Nucleus accumbens (tissue), 56 donors: ENCODE results near the gene RSPRY1.

ENCODE experiments used
- DNase-seq, 56 donors: peaks; one replicate each; lab custom pipeline; 2025; lab: John Stamatoyannopoulos, UW

The RSPRY1 gene

DNA sequence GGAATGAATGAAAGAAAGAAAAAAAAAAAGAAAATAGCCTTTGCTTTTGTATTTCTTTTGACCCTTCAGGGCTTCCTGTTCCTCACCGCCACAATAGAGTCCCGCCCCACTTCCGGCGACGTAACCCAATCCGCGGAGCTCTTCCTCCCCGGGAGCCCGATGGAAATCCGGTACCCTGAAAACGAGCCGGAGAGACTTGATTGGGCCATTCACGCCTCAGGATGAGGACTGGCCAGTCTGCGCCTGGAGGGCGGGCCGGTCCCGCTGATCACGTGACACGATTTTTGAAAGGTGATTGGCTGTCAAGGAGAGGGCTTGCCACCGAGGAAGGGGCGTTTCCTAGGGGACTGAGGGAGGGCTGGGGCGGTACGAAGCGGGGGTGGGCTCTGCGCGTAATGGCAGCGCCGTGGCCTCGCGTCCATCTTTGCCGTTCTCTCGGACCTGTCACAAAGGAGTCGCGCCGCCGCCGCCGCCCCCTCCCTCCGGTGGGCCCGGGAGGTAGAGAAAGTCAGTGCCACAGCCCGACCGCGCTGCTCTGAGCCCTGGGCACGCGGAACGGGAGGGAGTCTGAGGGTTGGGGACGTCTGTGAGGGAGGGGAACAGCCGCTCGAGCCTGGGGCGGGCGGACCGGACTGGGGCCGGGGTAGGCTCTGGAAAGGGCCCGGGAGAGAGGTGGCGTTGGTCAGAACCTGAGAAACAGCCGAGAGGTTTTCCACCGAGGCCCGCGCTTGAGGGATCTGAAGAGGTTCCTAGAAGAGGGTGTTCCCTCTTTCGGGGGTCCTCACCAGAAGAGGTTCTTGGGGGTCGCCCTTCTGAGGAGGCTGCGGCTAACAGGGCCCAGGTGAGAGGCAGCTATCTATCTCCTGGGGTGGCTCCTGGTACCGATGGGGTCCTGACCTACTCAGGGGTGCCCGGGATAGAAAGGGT is at the start of gene RSPRY1, which contains the start of gene PSME3IP1:
Gene RSPRY1 (plus strand): TSS at position 385 of the 927 bp plus-strand sequence. CDS start 18,330 bp downstream, outside the sequence.
Gene PSME3IP1 (minus strand): TSS at position 95 of the 927 bp plus-strand sequence. CDS start 12,185 bp downstream, outside the sequence.
- DNase-seq = peak; percentile 91 to 100 (median 99)

- DNase-seq = no peak
Measured at GRCh38 chr16:57137043-57137442, 49.1 kb upstream of the RSPRY1 start.

- DNase-seq = no peak
Measured at GRCh38 chr16:57137566-57138273, 48.4 kb upstream of the RSPRY1 start.

DNA sequence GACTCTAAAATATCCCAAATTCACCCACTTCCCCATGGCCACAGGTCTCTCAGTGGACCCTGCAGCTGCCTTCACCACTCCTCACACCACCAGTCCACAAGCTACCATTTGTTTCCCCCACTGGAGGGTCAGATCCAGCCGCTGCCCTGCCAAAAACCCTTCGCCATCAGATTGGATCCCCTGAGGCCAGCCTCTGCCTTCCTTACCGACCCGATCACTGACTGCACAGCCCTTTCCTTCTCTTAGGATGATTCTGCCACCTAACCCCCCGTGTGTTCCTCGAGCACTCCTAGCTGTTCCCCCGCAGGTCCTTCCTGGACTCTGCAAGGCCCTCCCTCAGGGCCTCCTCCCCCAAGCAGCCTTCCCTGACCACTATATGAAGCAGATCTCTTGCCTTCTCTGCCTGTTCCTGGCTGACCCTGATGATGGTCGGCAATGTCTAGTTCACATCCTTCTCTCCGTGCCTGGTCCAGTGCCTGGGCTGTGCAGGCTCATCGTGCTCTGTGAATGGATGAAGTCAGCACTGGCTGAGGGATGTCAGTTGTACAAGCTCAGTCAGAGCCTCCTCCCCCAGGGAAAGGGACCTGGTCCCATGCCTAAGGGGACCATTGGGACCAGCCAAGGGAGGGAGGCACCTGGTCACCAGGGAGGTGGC is 47.7 kb upstream of the RSPRY1 start:
- DNase-seq = no peak

DNA sequence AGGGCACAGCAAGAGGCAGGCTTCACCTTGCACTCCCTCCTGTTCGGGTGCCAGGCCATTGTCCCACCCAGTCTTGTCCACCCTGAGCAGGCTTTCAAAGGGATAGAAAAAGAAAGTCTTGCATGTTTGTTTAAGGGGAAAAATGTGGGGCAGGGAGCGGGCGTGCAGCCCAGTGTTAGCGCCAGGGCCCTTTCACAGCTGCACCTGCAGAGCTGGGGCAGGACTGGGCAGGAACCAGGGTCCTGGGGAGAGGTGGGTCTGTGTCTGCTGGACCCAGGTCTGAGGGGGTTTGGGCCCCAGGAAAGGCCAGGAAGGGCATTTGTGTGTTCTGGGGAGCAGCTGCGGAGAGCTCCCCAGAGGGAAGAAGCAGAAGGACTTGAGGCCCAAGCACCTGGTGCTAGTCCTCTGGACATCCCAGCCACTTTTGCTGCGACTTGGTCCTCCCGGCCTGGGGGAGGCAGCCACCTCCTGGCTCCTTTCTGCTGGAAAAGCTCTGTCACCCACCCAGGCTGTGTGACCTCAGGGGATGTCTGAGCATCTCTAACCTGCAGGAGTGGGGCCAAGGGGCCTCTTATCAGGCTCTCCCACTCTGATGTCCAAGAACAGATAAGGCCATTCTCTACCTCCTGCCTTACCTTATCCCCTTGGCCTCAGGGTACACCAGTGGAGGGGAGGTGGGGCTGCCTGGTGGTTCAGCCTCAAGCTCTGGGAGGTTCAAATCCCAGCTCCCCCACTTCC is 45.0 kb upstream of the RSPRY1 start:
- DNase-seq = no peak

DNA sequence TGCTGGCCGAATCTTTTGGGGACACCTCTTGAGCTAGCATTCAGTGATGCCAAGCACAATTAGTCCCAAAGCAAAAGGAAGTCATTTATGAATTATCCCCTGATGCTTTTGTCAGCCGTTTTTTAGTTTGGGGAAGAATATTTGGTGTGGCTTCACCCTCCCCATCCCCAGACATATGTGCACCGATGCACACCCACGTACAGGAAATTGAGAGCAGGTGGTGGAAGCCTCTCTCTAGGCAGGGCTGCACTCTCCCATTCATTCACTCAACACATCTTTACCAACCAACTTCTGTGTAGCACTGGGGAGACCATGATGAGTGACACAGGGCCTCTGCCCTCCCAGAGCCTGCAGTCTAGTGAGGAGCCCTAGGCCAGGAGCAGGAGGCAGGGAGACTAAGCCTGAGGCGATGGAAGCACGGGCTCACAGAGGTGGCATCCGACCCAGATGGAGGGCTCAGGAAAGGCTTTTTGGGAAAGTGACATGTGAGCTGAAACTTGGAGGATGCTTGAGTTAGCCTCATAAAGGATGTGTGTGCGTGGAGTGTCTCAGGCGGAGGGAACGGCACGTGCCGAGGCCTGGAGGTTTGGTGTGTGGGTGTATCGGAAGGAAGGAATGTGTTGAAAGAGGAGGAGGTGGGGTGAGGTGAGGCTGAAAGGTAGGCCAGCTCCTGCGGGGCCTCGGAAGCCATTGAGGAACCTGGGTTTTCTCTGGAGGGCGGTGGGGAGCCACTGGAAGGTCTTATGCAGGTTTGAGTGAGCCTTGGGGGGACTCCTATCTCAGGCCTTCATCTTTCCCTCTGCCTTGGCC is 44.1 kb upstream of the RSPRY1 start:
- no peak for DNase-seq

DNA sequence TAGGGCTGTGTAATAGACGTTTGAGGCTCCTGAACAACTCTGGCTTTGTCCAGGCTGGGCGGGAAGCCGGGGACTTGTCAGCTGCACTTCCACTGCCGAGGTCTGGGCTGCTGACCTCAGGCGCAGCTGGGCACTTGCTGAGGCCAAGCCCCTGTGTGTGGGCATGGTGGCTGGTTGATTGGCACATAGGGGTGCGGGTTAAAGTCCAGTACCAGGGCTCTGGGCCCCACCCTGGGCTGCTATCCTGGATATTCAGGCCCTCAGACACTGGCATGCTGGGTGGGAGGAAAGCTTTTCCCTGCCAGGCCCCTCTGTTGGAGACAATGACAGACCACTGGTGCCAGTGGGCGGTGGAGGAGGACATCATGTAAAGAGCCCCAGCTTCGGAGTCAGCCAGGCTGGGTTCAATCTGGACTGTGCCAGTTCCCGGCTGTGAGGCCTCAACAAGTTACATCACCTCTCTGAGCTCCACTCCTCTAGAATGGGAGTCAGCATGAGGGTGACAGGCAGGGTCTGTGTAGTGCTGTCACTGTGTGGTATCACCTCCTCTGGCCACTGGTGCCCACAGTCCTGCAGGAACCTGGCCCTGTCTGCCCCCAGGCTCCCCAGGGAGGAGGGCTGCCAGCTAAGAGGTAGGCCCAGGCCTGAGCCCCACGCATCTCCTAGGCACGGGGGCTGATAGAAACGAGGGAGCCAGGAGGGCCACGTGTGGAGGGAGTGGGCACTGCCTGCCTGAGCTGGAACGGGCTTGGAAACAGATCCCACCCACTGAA is 42.8 kb upstream of the RSPRY1 start:
- DNase-seq = peak in 54 of 56 donors; percentile 27 to 96 (median 87)

DNA sequence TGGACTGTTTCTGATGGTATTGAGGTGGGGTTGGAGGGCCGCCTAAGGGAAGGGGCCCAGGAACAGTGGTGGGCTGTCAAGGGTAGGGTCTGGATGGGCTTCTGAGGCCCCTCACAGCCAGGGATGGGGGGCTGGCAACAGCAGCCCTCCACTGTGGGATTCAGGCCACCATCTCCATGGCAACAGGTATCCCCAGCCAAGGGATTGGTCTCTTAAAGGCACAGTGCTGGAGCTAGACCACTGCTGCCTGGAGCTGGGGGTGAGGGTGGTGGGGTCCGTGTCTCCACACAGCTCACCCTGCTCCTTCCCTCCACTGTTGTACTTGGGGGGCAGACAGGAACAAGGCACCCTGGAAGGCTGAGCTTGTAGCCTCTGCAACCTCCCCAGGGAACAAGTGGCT is 42.1 kb upstream of the RSPRY1 start:
- no peak for DNase-seq

GRCh38 chr16:57145046-57146021 is 40.8 kb upstream of the RSPRY1 start:
- DNase-seq = no peak

DNA sequence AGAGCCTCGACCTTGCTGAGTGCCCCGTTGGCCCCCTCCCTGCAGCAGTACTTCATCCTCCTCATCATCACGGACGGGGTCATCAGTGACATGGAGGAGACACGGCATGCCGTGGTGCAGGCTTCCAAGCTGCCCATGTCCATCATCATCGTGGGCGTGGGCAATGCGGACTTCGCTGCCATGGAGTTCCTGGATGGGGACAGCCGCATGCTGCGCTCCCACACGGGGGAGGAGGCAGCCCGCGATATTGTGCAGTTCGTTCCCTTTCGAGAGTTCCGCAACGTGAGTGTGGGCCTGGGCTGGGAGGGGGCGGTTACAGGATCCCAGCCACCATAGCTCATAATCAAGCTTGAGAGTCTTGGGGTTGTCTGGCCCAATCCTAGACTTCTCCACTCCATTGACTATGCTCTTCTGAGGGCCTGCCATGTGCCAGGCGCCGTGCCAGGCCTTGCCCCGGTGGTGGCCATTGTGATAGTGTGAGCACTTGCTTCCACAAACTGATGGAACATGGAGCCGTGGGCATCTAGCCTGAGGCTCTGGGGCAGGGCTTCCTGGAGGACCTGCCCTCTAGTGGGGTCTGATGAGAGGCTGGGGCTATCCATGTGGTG is 40.0 kb upstream of the RSPRY1 start:
- peak in 2 of 56 donors; percentile 31 to 39 for DNase-seq

- DNase-seq = no peak
Measured at GRCh38 chr16:57146735-57147134, 39.4 kb upstream of the RSPRY1 start.

- DNase-seq = peak in 12 of 56 donors; percentile 19 to 66 (median 44)
Measured at GRCh38 chr16:57147381-57148221, 38.5 kb upstream of the RSPRY1 start.

DNA sequence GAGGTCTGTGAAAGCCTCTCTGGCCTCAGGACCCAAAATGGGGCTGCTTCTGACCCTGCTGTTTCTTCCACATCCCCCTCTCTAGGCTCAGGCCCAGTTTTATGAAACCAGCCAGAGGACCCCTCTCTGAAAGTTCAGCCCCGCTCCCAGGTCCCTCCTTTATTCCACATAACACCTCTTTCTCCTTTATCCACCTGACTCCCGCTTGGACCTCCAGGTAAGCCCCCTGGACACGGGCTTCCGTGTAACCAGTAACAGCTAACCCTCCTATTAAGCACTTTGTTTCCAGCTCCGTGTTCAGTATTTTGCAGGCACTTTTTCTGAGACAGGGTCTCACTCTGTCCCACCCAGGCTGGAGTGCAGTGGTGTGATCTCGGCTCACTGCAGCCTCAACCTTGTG is 37.6 kb upstream of the RSPRY1 start:
- no peak for DNase-seq

DNA sequence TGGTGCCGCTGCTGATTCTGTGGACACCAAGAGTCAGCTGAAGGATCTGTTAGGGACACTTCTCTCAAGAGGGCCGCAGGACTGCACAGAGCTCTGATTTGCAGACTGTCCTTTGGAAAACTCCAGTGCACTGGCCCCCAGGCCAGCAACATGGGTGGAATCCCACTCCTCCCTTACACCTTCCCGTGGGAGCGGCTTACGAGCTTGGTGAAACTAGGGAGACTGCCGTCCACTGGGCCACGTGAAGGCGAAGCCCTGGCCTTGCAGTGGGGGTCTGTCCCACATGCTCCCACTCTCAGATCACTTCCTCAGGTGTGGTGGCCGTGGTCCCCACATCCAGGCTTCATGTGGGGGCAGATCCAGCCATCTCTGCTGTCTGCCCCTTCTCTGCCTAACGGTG is 36.7 kb upstream of the RSPRY1 start:
- DNase-seq = no peak

DNA sequence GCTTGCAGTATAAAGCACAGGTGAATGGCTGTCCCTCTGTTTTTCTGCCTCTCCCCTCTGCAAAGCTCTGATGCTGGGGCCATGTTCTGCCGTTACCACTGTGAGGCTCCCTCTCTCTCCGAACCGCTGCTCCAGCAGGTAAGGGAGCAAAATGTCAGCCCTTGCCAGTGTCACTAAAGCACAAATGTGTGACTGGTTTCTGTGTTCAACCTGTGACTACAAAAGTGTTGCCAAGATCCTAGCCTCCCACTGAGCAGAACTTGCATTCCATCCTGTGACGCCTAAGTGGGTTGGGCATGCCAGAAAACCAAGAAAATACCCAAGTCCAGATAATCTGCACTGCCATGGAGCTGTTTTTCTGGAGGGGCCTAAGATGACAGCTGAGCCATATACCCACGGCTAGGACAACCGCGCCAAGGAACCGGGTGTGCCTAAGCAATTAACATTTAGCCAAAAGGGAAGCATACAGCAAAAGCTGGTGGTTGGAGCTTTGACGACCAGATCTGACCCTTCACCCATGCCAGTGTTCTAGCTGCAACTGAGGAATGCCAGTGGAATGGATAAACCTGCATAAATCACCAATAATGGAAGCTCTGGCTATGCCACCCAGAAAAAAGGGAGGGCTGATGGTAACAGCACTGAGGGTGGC is 35.3 kb upstream of the RSPRY1 start:
- no peak for DNase-seq
